Liver (tissue), 9 donors: ENCODE measurements around the gene RAD51B. TPM values are rescaled to one million over a fixed set of nuclear protein-coding genes. Genes with fewer than 3 reads are reported as not detected.

Experiments used
- DNase-seq: peaks from one replicate; pipeline ENCODE4 v3.0.0-alpha.2; 2017; ENCODE audit warnings: low spot score
- H3K27ac ChIP-seq, 2 donors: one replicate each; pipeline ENCODE4 v1.7.0; 2013; ENCODE audit warnings: inconsistent platforms in 2 of 2, low read length in 2 of 2, control low read depth in 1 of 2, low read depth in 1 of 2, mild to moderate bottlenecking in 1 of 2
- H3K27me3 ChIP-seq, 4 donors: one replicate each; pipeline versions ENCODE4 v1.6.1 to v1.7.0; 2013; ENCODE audit warnings: low read length in 3 of 4, inconsistent platforms in 1 of 4, mild to moderate bottlenecking in 1 of 4, moderate library complexity in 1 of 4; ENCODE audit not compliant: control insufficient read depth in 4 of 4, insufficient read depth in 4 of 4
- H3K36me3 ChIP-seq, 4 donors: one replicate each; pipeline versions ENCODE4 v1.6.1 to v1.7.0; 2013; ENCODE audit warnings: low read length in 3 of 4, mild to moderate bottlenecking in 3 of 4, low read depth in 1 of 4, moderate library complexity in 1 of 4; ENCODE audit not compliant: control insufficient read depth in 4 of 4, insufficient read depth in 3 of 4
- H3K4me1 ChIP-seq, 4 donors: one replicate each; pipeline versions ENCODE4 v1.6.1 to v1.7.0; 2013; ENCODE audit warnings: low read length in 3 of 4, mild to moderate bottlenecking in 3 of 4, moderate library complexity in 1 of 4; ENCODE audit not compliant: control insufficient read depth in 4 of 4, insufficient read depth in 4 of 4
- H3K4me3 ChIP-seq, 3 donors: one replicate each; pipeline versions ENCODE4 v1.6.1 to v1.7.0; 2013; ENCODE audit warnings: low read length in 3 of 3, control low read depth in 1 of 3, low read depth in 1 of 3, mild to moderate bottlenecking in 1 of 3
- H3K9ac ChIP-seq, 2 donors: one replicate each; pipeline ENCODE4 v1.7.0; 2013; ENCODE audit warnings: low read length in 2 of 2, mild to moderate bottlenecking in 2 of 2, moderate library complexity in 2 of 2, control low read depth in 1 of 2, low read depth in 1 of 2
- H3K9me3 ChIP-seq, 4 donors: one replicate each; pipeline versions ENCODE4 v1.6.1 to v1.7.0; 2013; ENCODE audit warnings: low read length in 3 of 4; ENCODE audit not compliant: control insufficient read depth in 4 of 4
- EGR1 ChIP-seq, 2 donors: IDR thresholded peaks; 2 replicates each; pipeline ENCODE4 v1.6.1; 2016 to 2018; ENCODE audit warnings: antibody characterized with exemption in 2 of 2, low read depth in 2 of 2
- FOXA1 ChIP-seq: IDR thresholded peaks from 2 replicates; pipeline ENCODE4 v1.6.1; 2016; ENCODE audit warnings: antibody characterized with exemption
- FOXA2 ChIP-seq: IDR thresholded peaks from 2 replicates; pipeline ENCODE4 v1.6.1; 2016; ENCODE audit warnings: antibody characterized with exemption
- HNF4G ChIP-seq: IDR thresholded peaks from 2 replicates; pipeline ENCODE4 v1.6.1; 2016; ENCODE audit warnings: antibody characterized with exemption
- JUND ChIP-seq, 2 donors: IDR thresholded peaks; 2 replicates each; pipeline ENCODE4 v1.6.1; 2016; ENCODE audit warnings: antibody characterized with exemption in 2 of 2
- MAX ChIP-seq: IDR thresholded peaks from 2 replicates; pipeline ENCODE4 v1.6.1; 2016; ENCODE audit warnings: antibody characterized with exemption
- NR2F2 ChIP-seq: IDR thresholded peaks from 2 replicates; pipeline ENCODE4 v1.6.1; 2016; ENCODE audit warnings: antibody characterized with exemption
- RAD21 ChIP-seq, 2 donors: IDR thresholded peaks; 2 replicates each; pipeline ENCODE4 v1.6.1; 2016; ENCODE audit warnings: antibody characterized with exemption in 2 of 2, mild to moderate bottlenecking in 2 of 2
- REST ChIP-seq: IDR thresholded peaks from 2 replicates; pipeline ENCODE4 v1.6.1; 2016; ENCODE audit warnings: antibody characterized with exemption, mild to moderate bottlenecking
- RXRA ChIP-seq, 2 donors: IDR thresholded peaks; 2 replicates each; pipeline ENCODE4 v1.6.1; 2017 to 2018; ENCODE audit warnings: antibody characterized with exemption in 2 of 2, mild to moderate bottlenecking in 1 of 2
- TAF1 ChIP-seq: conservative IDR thresholded peaks from 2 replicates; pipeline ENCODE4 v1.6.1; 2016; ENCODE audit warnings: antibody characterized with exemption, mild to moderate bottlenecking
- YY1 ChIP-seq: IDR thresholded peaks from 2 replicates; pipeline ENCODE4 v1.6.1; 2016; ENCODE audit warnings: antibody characterized with exemption, mild to moderate bottlenecking
- ZBTB33 ChIP-seq: IDR thresholded peaks from 2 replicates; pipeline ENCODE4 v1.6.1; 2016; ENCODE audit warnings: antibody characterized with exemption
- WGBS: extraction: QIAGEN DNeasy Blood & Tissue Kit; methylation state at CpG from one replicate; pipeline ENCODE4 v1.1.7; 2013; 5-methylcytosine and 5-hydroxymethylcytosine counted together
- polyA plus RNA-seq, 2 donors: library from polyadenylated mRNA; stranded (reverse) in 1 of 2; unstranded in 1 of 2; fragments of 200-250 nt in 1 of 2; fragments of >200 nt in 1 of 2; fragmentation: Nextera tagmentation in 1 of 2; extraction: Ambion mirVana in 1 of 2; gene quantifications; one replicate each; pipeline versions ENCODE4 v1.2.1 to v1.2.3, GENCODE V29; 2013 to 2015
- total RNA-seq, 2 donors: library from RNA; depleted of rRNA; stranded (reverse); fragments of >200 nt; gene quantifications; one replicate each; pipeline ENCODE4 v1.2.3, GENCODE V29; 2014
- donor health status: healthy.
- donor health status: healthy.
- donor health status: healthy.
- donor health status: healthy.
- donor health status: healthy.

The RAD51B gene
- total and polyA plus RNA-seq, 4 donors = 0.81 to 12.9 (median 2.4) TPM

- H3K36me3 ChIP-seq = no peaks in the 10 kb centered on the region
- H3K27me3 ChIP-seq = no peaks in the 10 kb centered on the region
- no peak overlapping the region for H3K4me3 ChIP-seq
- H3K4me1 ChIP-seq = no peaks in the 10 kb centered on the region
- no peak for DNase-seq
- no peak overlapping the region for H3K9ac ChIP-seq
- H3K27ac ChIP-seq = no peak overlapping the region
- TF ChIP-seq RXRA (IDR thresholded peaks at IDR 0.05) (no peak), HNF4G (no peak), TAF1 (no peak), REST (no peak), EGR1 (IDR thresholded peaks at IDR 0.05; ENCODE audit: low read depth in 2 of 2) (no peak), NR2F2 (no peak), ZBTB33 (no peak), RAD21 (IDR thresholded peaks at IDR 0.05) (no peak), FOXA1 (no peak), FOXA2 (no peak), JUND (IDR thresholded peaks at IDR 0.05) (no peak)
- 90% methylated on average over 5 of the region's 5 CpGs for WGBS
- H3K9me3 ChIP-seq = no peaks in the 10 kb centered on the region
Observed at GRCh38 chr14:68088451-68088854, 268.9 kb downstream of the RAD51B start.

- TF ChIP-seq MAX (no peak), REST (no peak), RXRA (IDR thresholded peaks at IDR 0.05) (no peak), YY1 (no peak)
- 88% methylated on average over 5 of the region's 5 CpGs for WGBS
- Histone ChIP-seq H3K36me3 (no peaks in the 10 kb centered on the region), H3K4me1 (no peaks in the 10 kb centered on the region), H3K9me3 (no peaks in the 10 kb centered on the region), H3K9ac (no peak overlapping the region), H3K27me3 (no peaks in the 10 kb centered on the region), H3K27ac (no peak overlapping the region), H3K4me3 (no peak overlapping the region)
- DNase-seq = no peak
Observed at GRCh38 chr14:68089146-68089731, 269.7 kb downstream of the RAD51B start.
